Vagina (tissue), 2 donors: Measurements from ENCODE around the gene FAM107B.

Experiments used
- CTCF ChIP-seq, 3 experiments: fragments of 450-650 bp in 2 of 3; fragments of 200-600 bp in 1 of 3; sonication (generic) in 1 of 3; IDR thresholded peaks; one replicate each; pipeline ENCODE4 v1.5.1; 2017 to 2019; ENCODE audit warnings: antibody characterized with exemption in 3 of 3, mild to moderate bottlenecking in 2 of 3, moderate library complexity in 2 of 3
- POLR2A ChIP-seq, 2 donors: fragments of 450-650 bp; IDR thresholded peaks; one replicate each; pipeline ENCODE4 v1.6.1; 2017; ENCODE audit warnings: antibody characterized with exemption in 2 of 2, mild to moderate bottlenecking in 2 of 2, moderate library complexity in 2 of 2

GRCh38 chr10:14806318-14806717, 31.6 kb upstream of the FAM107B start:
- TF ChIP-seq CTCF (IDR thresholded peaks at IDR 0.05), result no peak
- no peak for TF ChIP-seq POLR2A (IDR thresholded peaks at IDR 0.05)
